Measurements from ENCODE around the gene PRM2.

PRM2 gene

DNA sequence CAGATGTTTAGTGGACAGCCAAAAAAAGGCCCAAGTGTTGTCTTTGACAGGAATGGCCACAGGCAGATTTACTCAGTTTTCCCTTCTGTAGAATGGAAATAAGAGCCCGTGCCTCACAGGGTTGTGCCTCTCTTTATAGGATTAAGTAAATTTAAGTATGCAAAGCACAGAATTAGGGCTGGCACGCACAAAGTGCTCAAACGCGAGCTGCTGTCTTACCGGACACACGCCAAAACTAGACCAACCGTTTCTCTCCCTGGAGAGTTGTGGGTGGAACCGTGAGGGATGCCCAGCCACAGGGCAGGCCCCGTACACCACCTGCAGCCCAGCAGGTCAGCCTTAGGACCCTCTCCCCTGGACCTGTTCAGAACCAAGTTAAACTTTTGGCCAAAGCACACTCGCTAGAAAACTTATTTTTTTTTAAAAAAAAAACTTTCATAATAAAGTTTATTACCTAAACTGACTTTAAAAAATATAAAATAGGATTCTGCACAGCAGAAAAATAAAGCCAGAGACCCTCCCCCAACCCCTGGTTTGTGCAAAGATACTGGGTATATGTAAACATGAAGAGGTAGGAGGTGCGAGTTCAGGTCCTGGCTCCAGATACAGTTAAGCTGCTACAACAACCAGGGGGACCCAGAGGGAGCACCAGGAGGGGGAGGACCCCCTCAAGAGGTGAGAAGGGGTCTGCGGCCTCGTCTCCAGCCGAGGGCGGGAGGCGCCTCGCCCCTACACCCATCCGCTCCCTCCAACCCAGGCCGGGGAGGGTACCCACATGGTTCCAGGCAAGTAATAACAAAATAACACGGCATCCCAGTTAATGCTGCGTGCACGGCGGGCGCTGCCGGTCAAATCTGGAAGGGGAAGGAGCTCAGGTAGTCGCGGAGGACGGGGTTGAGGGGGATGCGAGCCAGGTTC lies 22.0 kb downstream of the PRM2 start:
- H3K4me3 ChIP-seq (replicated peaks; ENCODE audit: insufficient read depth, low read length), result no peak overlapping the region
- H3K27me3 ChIP-seq (ENCODE audit: insufficient read depth, poor library complexity, severe bottlenecking), result no peaks in the 10 kb centered on the region
- TF ChIP-seq, protein P1, sequence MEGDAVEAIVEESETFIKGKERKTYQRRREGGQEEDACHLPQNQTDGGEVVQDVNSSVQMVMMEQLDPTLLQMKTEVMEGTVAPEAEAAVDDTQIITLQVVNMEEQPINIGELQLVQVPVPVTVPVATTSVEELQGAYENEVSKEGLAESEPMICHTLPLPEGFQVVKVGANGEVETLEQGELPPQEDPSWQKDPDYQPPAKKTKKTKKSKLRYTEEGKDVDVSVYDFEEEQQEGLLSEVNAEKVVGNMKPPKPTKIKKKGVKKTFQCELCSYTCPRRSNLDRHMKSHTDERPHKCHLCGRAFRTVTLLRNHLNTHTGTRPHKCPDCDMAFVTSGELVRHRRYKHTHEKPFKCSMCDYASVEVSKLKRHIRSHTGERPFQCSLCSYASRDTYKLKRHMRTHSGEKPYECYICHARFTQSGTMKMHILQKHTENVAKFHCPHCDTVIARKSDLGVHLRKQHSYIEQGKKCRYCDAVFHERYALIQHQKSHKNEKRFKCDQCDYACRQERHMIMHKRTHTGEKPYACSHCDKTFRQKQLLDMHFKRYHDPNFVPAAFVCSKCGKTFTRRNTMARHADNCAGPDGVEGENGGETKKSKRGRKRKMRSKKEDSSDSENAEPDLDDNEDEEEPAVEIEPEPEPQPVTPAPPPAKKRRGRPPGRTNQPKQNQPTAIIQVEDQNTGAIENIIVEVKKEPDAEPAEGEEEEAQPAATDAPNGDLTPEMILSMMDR (IDR thresholded peaks at IDR 0.05; ENCODE audit: insufficient read depth, low read length), result no peak
- no peak for TF ChIP-seq GABPA (IDR thresholded peaks at IDR 0.05; ENCODE audit: low read depth)
- TF ChIP-seq, protein P2, sequence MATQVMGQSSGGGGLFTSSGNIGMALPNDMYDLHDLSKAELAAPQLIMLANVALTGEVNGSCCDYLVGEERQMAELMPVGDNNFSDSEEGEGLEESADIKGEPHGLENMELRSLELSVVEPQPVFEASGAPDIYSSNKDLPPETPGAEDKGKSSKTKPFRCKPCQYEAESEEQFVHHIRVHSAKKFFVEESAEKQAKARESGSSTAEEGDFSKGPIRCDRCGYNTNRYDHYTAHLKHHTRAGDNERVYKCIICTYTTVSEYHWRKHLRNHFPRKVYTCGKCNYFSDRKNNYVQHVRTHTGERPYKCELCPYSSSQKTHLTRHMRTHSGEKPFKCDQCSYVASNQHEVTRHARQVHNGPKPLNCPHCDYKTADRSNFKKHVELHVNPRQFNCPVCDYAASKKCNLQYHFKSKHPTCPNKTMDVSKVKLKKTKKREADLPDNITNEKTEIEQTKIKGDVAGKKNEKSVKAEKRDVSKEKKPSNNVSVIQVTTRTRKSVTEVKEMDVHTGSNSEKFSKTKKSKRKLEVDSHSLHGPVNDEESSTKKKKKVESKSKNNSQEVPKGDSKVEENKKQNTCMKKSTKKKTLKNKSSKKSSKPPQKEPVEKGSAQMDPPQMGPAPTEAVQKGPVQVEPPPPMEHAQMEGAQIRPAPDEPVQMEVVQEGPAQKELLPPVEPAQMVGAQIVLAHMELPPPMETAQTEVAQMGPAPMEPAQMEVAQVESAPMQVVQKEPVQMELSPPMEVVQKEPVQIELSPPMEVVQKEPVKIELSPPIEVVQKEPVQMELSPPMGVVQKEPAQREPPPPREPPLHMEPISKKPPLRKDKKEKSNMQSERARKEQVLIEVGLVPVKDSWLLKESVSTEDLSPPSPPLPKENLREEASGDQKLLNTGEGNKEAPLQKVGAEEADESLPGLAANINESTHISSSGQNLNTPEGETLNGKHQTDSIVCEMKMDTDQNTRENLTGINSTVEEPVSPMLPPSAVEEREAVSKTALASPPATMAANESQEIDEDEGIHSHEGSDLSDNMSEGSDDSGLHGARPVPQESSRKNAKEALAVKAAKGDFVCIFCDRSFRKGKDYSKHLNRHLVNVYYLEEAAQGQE (IDR thresholded peaks at IDR 0.05; ENCODE audit: insufficient replicate concordance, low read depth), result no peak
- no peak for TF ChIP-seq POLR2AphosphoS5 (IDR thresholded peaks at IDR 0.05; ENCODE audit: low read depth)
- TF ChIP-seq SPI1 (IDR thresholded peaks at IDR 0.05; ENCODE audit: borderline replicate concordance, low read depth), result no peak
- DNase-seq (ENCODE audit: low read depth in 1 of 2, low spot score in 1 of 2), result no peak
- H3K27ac ChIP-seq (replicated peaks), result no peak overlapping the region

DNA sequence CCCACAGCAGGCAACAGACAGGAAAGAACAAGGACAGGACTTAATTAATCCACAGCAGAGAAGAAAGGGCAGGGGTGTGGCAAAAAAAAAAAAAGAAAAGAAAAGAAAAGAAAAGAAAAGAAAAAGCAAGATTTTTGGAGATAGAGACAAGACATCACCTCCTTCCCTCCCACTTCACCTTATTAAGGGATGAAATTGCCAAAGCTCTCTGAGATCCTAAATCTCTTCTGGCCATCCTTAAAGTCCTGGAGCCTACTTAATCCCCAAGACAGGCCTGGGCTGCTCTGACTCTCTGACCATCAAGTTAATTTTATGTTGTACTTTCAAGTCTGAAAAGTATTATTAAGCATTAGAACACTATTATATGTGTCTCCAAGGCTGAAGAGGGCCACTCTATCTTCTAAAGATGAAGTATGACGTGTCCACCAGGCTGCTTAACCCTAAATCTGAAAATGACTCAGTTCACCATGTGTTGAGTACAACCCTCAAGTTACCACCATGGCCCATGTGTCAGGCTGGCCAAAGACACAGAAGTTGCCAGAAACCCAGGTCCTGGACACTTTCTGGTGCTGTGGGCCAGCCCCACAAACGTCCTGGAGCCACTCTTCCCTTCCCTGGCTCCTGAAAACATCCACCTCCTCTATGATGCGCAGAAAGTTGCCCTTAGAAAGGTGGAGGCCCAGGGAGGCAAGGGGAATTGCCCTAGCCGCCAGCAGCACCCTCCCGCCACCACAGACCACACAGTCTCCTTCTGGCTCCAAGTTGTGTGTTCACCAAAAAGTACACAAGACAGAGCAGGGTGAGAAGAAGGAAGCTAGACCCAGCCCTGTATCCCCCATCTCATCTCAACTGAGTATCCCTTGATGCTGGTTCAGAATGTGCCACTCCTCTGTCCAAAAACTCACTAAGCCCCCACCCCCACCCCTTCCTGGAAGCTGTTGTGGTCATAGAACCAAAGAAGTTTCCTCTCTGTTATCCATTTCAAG lies 23.0 kb downstream of the PRM2 start:
- TF ChIP-seq GABPA (IDR thresholded peaks at IDR 0.05; ENCODE audit: low read depth) (no peak), SPI1 (IDR thresholded peaks at IDR 0.05; ENCODE audit: borderline replicate concordance, low read depth) (no peak), POLR2AphosphoS5 (IDR thresholded peaks at IDR 0.05; ENCODE audit: low read depth) (no peak)
- TF ChIP-seq, protein P1 (IDR thresholded peaks at IDR 0.05; ENCODE audit: insufficient read depth, low read length), result no peak
- TF ChIP-seq, protein P2 (IDR thresholded peaks at IDR 0.05; ENCODE audit: insufficient replicate concordance, low read depth), result no peak
- no peaks in the 10 kb centered on the region for H3K27me3 ChIP-seq (ENCODE audit: insufficient read depth, poor library complexity, severe bottlenecking)
- H3K27ac ChIP-seq (replicated peaks), result no peak overlapping the region
- no peak for DNase-seq (ENCODE audit: low read depth in 1 of 2, low spot score in 1 of 2)
- H3K4me3 ChIP-seq (replicated peaks; ENCODE audit: insufficient read depth, low read length), result no peak overlapping the region

DNA sequence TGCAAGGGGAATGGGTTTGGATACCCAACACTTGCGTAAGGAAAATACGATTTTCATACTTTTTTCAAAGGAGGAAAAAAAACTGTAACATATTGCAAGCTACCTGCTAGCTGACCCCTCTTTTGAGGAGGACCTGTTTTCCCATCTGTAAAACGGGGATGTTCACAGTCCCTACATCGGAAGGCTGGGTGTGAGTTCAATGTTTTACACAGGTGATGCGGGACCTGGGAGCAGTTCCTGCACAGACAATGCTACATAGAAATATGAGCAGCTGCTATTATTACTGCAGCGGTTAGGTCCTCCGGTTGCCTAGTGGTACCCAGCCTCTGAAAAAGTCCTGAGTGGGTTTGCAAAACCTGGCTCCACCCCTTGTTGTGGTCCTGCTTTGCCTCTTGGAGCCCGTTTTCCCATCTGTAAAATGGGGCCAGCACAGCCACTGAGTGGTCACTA lies 23.8 kb downstream of the PRM2 start:
- TF ChIP-seq, protein P2 (IDR thresholded peaks at IDR 0.05; ENCODE audit: insufficient replicate concordance, low read depth), result no peak
- TF ChIP-seq, protein P1 (IDR thresholded peaks at IDR 0.05; ENCODE audit: insufficient read depth, low read length), result no peak
- no peak for TF ChIP-seq SPI1 (IDR thresholded peaks at IDR 0.05; ENCODE audit: borderline replicate concordance, low read depth)
- no peak for TF ChIP-seq GABPA (IDR thresholded peaks at IDR 0.05; ENCODE audit: low read depth)
- no peak for TF ChIP-seq POLR2AphosphoS5 (IDR thresholded peaks at IDR 0.05; ENCODE audit: low read depth)
- no peak overlapping the region for H3K4me3 ChIP-seq (replicated peaks; ENCODE audit: insufficient read depth, low read length)
- no peaks in the 10 kb centered on the region for H3K27me3 ChIP-seq (ENCODE audit: insufficient read depth, poor library complexity, severe bottlenecking)
- DNase-seq (ENCODE audit: low read depth in 1 of 2, low spot score in 1 of 2), result no peak
- H3K27ac ChIP-seq (replicated peaks), result no peak overlapping the region

Data from HL-60 (cell line).